ENCODE data around the gene THAP10.

Gene THAP10

GRCh38 chr15:70854666-70854976 is 37.6 kb downstream of the THAP10 start:
- in situ Hi-C loops (cut with HindIII; ENCODE audit: low sequenced_read_pairs) = no loop called here

- in situ Hi-C loops (cut with HindIII; ENCODE audit: low sequenced_read_pairs) = no loop called here
Observed at GRCh38 chr15:70853973-70854665, 38.1 kb downstream of the THAP10 start, which contains the start of gene LARP6. Gene LARP6 (minus strand): TSS chr15:70854157. CDS start chr15:70854088, 69 bp downstream.

- in situ Hi-C loops (cut with HindIII; ENCODE audit: low sequenced_read_pairs) = no loop called here
Observed at GRCh38 chr15:70853318-70853972, 38.8 kb downstream of the THAP10 start.

- in situ Hi-C loops (cut with HindIII; ENCODE audit: low sequenced_read_pairs) = no loop called here
Observed at GRCh38 chr15:70852501-70853317, 39.5 kb downstream of the THAP10 start.

- in situ Hi-C loops (cut with HindIII; ENCODE audit: low sequenced_read_pairs) = no loop called here
Observed at GRCh38 chr15:70851889-70852288, 40.3 kb downstream of the THAP10 start.

- in situ Hi-C loops (cut with HindIII; ENCODE audit: low sequenced_read_pairs) = no loop called here
Observed at GRCh38 chr15:70845602-70846360, 46.5 kb downstream of the THAP10 start.

GRCh38 chr15:70837476-70837875 is 54.8 kb downstream of the THAP10 start:
- in situ Hi-C loops (cut with HindIII; ENCODE audit: low sequenced_read_pairs) = no loop called here

- in situ Hi-C loops (cut with HindIII; ENCODE audit: low sequenced_read_pairs) = no loop called here
Observed at GRCh38 chr15:70835841-70836240, 56.4 kb downstream of the THAP10 start.

GRCh38 chr15:70835415-70835814 is 56.8 kb downstream of the THAP10 start:
- in situ Hi-C loops (cut with HindIII; ENCODE audit: low sequenced_read_pairs) = no loop called here

- in situ Hi-C loops (cut with HindIII; ENCODE audit: low sequenced_read_pairs) = no loop called here
Observed at GRCh38 chr15:70834999-70835398, 57.2 kb downstream of the THAP10 start.

GRCh38 chr15:70833861-70834765 is 58.1 kb downstream of the THAP10 start:
- in situ Hi-C loops (cut with HindIII; ENCODE audit: low sequenced_read_pairs) = no loop called here

GRCh38 chr15:70833422-70833821 is 58.8 kb downstream of the THAP10 start:
- in situ Hi-C loops (cut with HindIII; ENCODE audit: low sequenced_read_pairs) = no loop called here

GRCh38 chr15:70832176-70832575 is 60.1 kb downstream of the THAP10 start:
- in situ Hi-C loops (cut with HindIII; ENCODE audit: low sequenced_read_pairs) = no loop called here
